Measurements from ENCODE around the gene FMC1. TPM values are rescaled to one million over a fixed set of nuclear protein-coding genes. Genes with fewer than 3 reads are reported as not detected.

Gene FMC1
- polyA plus RNA-seq, 3 donors: 10.3 to 39.4 (median 39.0) TPM

- Histone ChIP-seq H3K27ac (ENCODE audit: low read depth in 1 of 2, low read length in 2 of 2) (no peak overlapping the region), H3K4me1 (ENCODE audit: control insufficient read depth in 1 of 2, insufficient read depth in 2 of 2, low read length in 2 of 2) (no peaks in the 10 kb centered on the region), H3K79me2 (ENCODE audit: insufficient read depth, low read length) (no peaks in the 10 kb centered on the region), H3K9ac (ENCODE audit: insufficient read depth, low read length, poor library complexity, severe bottlenecking) (no peak overlapping the region), H3K27me3 (ENCODE audit: control insufficient read depth in 2 of 2, insufficient read depth in 2 of 2, low read length in 2 of 2) (no peaks in the 10 kb centered on the region), H2AFZ (ENCODE audit: insufficient read depth, low read depth, low read length, poor library complexity, severe bottlenecking) (no peak overlapping the region), H3K9me3 (replicated peaks in 1 of 2; ENCODE audit: control insufficient read depth in 1 of 2, insufficient read depth in 1 of 2, low read length in 2 of 2) (no peaks in the 10 kb centered on the region), H3K36me3 (replicated peaks in 1 of 2; ENCODE audit: control insufficient read depth in 1 of 2, insufficient read depth in 2 of 2, low read length in 2 of 2) (peaks cover 18 to 66% of the 10 kb centered on the region in 2 donors), H3K4me2 (replicated peaks; ENCODE audit: extremely low read depth, low read length, poor library complexity, severe bottlenecking) (no peak overlapping the region), H3K4me3 (replicated peaks in 1 of 3; ENCODE audit: low read depth in 2 of 3, low read length in 3 of 3) (no peak overlapping the region), H4K20me1 (ENCODE audit: insufficient read depth, low read length) (no peaks in the 10 kb centered on the region)
- TF ChIP-seq CTCF (IDR thresholded peaks at IDR 0.05): no peak
- no peaks in the 10 kb centered on the region for H3K9me3 Mint-ChIP-seq
- intact Hi-C loops (cut with micrococcal nuclease): no loop called here
- H3K27me3 Mint-ChIP-seq (ENCODE audit: low read depth in 3 of 3): no peaks in the 10 kb centered on the region
- H3K4me1 Mint-ChIP-seq: no peaks in the 10 kb centered on the region
- no peak for DNase-seq
- no peak overlapping the region for H3K4me3 Mint-ChIP-seq
- WGBS (ENCODE audit: insufficient coverage): 100% methylated on average over 3 of the region's 6 CpGs
- H3K27ac Mint-ChIP-seq: peak overlapping the region in 2 of 7 donors; percentile 10 to 11
- H3K36me3 Mint-ChIP-seq: peaks cover 39 to 60% of the 10 kb centered on the region in 2 donors
These were observed 46.1 kb upstream of the FMC1 start for GRCh38 chr7:139294951-139295575.

- Mint-ChIP-seq H3K36me3 (peaks cover 58 to 79% of the 10 kb centered on the region in 2 donors), H3K4me1 (no peaks in the 10 kb centered on the region), H3K27ac (no peak overlapping the region), H3K4me3 (no peak overlapping the region), H3K27me3 (ENCODE audit: low read depth in 3 of 3) (no peaks in the 10 kb centered on the region), H3K9me3 (no peaks in the 10 kb centered on the region)
- WGBS (ENCODE audit: insufficient coverage): 95% methylated on average over 4 of the region's 6 CpGs
- no peak overlapping the region for H3K9ac ChIP-seq (ENCODE audit: insufficient read depth, low read length, poor library complexity, severe bottlenecking)
- H3K79me2 ChIP-seq (ENCODE audit: insufficient read depth, low read length): no peaks in the 10 kb centered on the region
- no peak overlapping the region for H3K27ac ChIP-seq (ENCODE audit: low read depth in 1 of 2, low read length in 2 of 2)
- H3K36me3 ChIP-seq (replicated peaks in 1 of 2; ENCODE audit: control insufficient read depth in 1 of 2, insufficient read depth in 2 of 2, low read length in 2 of 2): peaks cover 20 to 79% of the 10 kb centered on the region in 2 donors
- H3K27me3 ChIP-seq (ENCODE audit: control insufficient read depth in 2 of 2, insufficient read depth in 2 of 2, low read length in 2 of 2): no peaks in the 10 kb centered on the region
- H3K4me1 ChIP-seq (ENCODE audit: control insufficient read depth in 1 of 2, insufficient read depth in 2 of 2, low read length in 2 of 2): no peaks in the 10 kb centered on the region
- H4K20me1 ChIP-seq (ENCODE audit: insufficient read depth, low read length): no peaks in the 10 kb centered on the region
- no peak for TF ChIP-seq CTCF (IDR thresholded peaks at IDR 0.05)
- no peak overlapping the region for H3K4me3 ChIP-seq (replicated peaks in 1 of 3; ENCODE audit: low read depth in 2 of 3, low read length in 3 of 3)
- no peak for DNase-seq
- H3K9me3 ChIP-seq (replicated peaks in 1 of 2; ENCODE audit: control insufficient read depth in 1 of 2, insufficient read depth in 1 of 2, low read length in 2 of 2): no peaks in the 10 kb centered on the region
- H3K4me2 ChIP-seq (replicated peaks; ENCODE audit: extremely low read depth, low read length, poor library complexity, severe bottlenecking): no peak overlapping the region
- intact Hi-C loops (cut with micrococcal nuclease): no loop called here
- H2AFZ ChIP-seq (ENCODE audit: insufficient read depth, low read depth, low read length, poor library complexity, severe bottlenecking): no peak overlapping the region
These were observed 43.3 kb upstream of the FMC1 start for GRCh38 chr7:139297795-139298194.

All from CD14-positive monocyte (primary cell).